Fibroblast of lung (primary cell): ENCODE data around the gene ITPR2.

Experiments used
- EZH2 ChIP-seq: IDR thresholded peaks from 2 replicates; pipeline ENCODE4 v1.5.1; 2012; ENCODE audit warnings: low read length, control low read depth, mild to moderate bottlenecking; ENCODE audit errors: missing control alignments
- TF ChIP-seq, protein P1 (sequence below), 2 donors: IDR thresholded peaks in 1 of 2; conservative IDR thresholded peaks in 1 of 2; 1 replicate in 1 of 2; 2 replicates in 1 of 2; pipeline ENCODE4 v1.5.1; 2011 to 2012; ENCODE audit warnings: low read length in 2 of 2, control low read depth in 1 of 2, inconsistent platforms in 1 of 2, low read depth in 1 of 2, mild to moderate bottlenecking in 1 of 2

DNA sequence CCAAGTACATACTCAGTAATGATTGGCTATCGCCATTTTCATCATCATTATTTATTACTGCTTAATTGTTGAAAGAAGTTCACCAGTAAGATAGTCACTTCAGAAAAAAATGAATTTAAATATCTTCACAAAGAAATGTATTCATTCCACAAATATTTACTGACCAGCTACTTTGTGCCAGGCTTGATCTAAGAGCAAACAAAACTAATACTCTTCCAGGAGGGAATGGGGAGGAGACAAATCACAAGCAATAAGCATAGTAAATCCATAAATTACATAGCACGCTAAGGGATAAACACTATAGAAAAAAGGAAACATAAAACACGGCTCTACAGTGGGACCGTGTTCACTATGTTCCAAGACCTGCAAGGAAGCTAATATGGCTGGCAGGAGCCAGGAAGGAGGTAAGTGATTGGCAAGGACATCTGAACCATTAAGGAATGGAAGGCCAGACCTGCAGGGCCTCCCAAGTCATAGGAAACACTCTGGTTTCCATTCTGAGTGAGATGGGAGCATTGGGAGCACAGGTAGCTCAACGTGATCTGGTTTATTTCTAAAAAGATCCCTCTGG lies 27.5 kb downstream of the ITPR2 start:
- TF ChIP-seq EZH2, result no peak
- TF ChIP-seq, protein P1, sequence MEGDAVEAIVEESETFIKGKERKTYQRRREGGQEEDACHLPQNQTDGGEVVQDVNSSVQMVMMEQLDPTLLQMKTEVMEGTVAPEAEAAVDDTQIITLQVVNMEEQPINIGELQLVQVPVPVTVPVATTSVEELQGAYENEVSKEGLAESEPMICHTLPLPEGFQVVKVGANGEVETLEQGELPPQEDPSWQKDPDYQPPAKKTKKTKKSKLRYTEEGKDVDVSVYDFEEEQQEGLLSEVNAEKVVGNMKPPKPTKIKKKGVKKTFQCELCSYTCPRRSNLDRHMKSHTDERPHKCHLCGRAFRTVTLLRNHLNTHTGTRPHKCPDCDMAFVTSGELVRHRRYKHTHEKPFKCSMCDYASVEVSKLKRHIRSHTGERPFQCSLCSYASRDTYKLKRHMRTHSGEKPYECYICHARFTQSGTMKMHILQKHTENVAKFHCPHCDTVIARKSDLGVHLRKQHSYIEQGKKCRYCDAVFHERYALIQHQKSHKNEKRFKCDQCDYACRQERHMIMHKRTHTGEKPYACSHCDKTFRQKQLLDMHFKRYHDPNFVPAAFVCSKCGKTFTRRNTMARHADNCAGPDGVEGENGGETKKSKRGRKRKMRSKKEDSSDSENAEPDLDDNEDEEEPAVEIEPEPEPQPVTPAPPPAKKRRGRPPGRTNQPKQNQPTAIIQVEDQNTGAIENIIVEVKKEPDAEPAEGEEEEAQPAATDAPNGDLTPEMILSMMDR (conservative IDR thresholded peaks at IDR 0.05 in 1 of 2, IDR thresholded peaks at IDR 0.05 in 1 of 2; ENCODE audit: low read depth in 1 of 2, low read length in 2 of 2), result no peak
